CMK (cell line): ENCODE results near the gene KCNIP4.

Source experiments
- DNase-seq: peaks from one replicate; pipeline ENCODE4 v3.0.0-alpha.2; 2010; ENCODE audit warnings: low read depth

KCNIP4 gene

DNA sequence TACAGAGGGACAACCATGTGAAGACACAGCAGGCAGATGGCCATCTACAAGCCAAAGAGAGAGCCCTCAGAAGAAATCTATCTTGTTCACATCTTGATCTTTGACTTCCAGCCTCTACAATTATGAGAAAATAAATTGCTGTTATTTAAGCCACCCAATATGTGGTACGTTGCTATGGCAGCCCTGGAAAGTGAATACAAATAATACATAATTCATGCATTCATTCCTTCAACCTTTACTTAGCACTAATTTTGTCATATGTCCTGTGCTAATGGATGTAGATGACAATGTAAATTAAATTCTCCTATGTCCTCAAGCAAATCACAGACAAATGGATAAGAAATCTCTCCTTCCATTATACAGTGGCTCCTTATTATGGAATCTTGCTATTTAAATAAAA lies 886.7 kb downstream of the KCNIP4 start:
- DNase-seq, result no peak

DNA sequence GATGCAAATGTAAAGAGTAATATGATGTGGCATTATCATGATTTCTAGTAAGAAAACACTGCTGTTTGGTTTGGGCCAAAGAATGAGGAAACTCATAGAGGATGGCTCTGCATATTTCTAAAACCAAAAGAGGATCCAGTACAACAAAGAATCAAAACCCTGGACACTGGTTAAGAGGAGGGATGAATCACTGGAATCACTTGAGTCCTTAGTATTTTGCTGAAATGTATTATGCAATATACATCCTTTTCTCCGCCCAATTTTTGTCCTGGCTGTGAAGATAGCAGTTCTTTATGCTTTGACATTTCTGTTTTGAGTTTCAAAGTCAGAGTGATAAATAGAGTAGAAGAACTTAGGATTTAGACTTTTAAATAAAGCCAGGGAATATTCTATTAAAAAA lies 902.4 kb downstream of the KCNIP4 start:
- DNase-seq, result no peak

DNA sequence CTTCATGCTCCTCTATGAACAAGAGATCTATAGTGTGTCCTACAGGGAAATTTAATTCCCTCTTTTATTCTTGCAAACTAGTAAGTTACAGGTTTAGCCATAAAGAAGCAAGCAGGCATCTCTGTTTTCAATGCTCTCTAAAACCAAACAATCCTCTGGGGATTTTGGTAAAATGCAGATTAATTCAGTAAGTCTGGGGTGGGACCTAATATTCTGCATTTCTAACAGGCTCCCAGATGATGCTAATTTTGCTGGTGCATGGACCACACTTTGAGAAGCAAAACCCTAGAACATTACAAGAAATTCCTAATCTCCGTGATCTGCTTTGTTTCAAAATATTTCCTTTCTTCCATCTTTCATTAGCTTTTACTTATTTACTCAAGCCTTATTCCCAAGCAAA lies 903.5 kb downstream of the KCNIP4 start:
- no peak for DNase-seq

DNA sequence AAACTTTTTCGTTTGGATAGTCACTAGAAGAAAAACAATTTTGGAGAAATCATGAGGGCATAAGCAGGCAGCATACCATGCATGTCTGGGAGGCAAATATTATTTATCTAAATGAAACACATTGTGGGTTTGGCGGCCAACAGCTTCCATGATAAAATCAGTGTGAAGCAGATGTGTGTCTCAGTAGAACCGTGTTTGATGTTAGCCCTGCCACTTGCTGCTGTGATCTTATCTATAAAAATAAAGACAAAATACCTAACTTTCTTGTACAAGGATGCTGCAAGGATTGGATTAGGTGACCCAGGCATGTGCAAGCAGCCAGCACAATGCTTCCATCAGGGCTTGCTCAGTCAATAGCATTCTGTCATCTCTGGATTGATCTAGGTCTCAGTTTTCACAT lies 906.9 kb downstream of the KCNIP4 start:
- no peak for DNase-seq

GRCh38 chr4:21034728-21035127 lies 913.8 kb downstream of the KCNIP4 start:
- DNase-seq, result no peak

DNA sequence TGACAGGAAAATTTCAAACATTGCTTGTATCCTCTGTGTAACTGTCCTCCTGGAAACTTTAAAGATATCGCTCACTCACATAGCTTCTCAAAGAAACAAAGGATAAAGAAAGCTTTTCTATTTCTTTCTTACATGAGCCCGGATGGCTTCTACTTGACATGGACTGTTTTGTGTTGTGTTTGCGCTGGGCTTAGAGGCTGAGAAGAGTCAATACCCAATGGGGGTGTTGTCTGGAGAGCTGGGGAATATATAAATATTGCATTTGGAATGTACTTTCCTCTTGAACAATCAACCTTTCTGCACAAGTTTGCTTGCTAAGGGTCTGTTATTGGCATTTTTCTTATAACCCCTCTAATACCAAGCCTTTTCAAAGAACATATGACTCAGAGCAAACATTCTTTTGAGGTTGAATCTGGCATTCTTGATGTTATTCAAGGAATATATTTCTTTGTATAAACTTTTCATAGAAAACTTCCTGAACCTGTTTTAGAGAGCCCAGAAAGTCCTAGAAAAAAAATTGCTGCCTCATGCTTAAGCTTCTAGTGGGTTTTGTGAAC lies 916.4 kb downstream of the KCNIP4 start:
- DNase-seq, result no peak

DNA sequence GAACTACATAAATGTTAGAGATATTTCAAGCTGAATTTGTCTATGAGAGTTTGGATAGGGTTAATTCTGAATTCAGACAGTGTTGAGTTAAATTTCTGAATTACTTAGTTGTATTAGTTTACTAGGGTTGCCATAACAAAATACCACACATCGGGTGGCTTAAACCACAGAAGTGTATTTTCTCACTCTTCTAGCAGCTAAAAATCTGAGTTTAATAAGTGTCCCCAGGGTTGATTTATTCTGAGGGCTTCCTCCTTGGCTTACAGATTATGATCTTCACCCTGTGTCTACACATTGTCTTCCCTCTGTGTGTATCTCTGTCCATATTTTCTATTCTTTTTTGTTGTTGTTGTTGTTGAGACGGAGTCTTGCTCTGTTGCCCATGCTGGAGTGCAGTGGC lies 929.8 kb downstream of the KCNIP4 start:
- no peak for DNase-seq

GRCh38 chr4:21013501-21013900 lies 935.1 kb downstream of the KCNIP4 start:
- DNase-seq, result no peak

GRCh38 chr4:21012851-21013331 lies 935.7 kb downstream of the KCNIP4 start:
- no peak for DNase-seq

GRCh38 chr4:21011106-21011505 lies 937.5 kb downstream of the KCNIP4 start:
- DNase-seq, result no peak

GRCh38 chr4:21009956-21010355 lies 938.6 kb downstream of the KCNIP4 start:
- no peak for DNase-seq

GRCh38 chr4:21005647-21006046 lies 942.9 kb downstream of the KCNIP4 start:
- DNase-seq, result no peak

DNA sequence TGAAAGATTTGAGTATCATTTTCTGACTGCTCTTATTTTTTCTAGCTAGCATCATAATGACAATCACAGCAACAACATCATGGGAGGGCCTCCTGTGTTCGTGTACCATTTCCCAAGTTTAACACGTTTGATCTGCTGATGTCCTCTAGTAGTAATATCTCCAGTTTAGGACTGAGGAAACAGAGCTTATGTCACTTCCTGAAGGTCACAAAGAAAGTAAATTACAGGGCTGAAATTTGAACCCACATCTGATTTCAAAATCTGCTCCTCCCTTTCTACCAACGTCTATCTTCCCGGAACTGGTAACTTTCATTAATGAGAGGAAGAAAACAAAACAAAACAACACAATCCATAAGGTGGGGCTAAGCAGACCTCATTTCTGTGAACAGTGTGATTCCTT lies 945.6 kb downstream of the KCNIP4 start:
- no peak for DNase-seq

DNA sequence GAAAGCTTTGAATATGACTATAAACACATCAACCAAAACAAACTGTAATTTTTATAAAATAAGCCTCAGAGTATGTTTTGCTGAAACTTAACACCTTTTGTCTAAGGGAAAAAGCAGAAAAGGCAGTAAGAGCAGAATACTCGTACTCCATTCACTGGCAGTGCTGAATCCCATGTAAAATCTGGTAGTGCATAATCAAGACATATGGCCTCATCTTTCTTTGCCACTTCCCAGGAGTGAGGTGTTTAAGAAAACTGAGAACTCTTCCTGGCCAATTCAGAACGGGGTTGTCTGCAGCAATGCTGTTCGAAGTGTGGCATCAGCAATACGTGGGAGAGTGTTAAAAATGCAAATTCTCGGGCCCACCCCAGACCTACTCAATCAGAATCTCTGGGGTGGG lies 946.3 kb downstream of the KCNIP4 start:
- DNase-seq, result no peak

DNA sequence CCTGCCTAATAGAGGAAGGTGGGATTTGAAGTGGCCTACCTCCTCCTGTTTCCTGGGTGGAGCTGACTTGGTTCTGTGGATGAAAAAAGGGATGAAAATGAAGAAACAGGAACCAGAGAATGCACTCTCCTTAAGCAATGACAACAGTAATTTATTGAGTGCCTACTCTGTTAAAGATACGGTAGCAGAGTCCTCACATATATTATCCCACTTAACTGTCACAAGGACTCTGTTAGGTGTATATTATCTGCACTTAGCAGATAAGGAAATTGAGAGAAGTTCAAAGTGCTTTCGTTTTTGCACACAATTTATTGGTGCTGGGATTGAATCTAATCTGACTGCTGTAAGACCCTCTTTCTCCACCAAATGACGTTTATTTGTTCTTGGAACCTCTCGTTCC lies 947.1 kb downstream of the KCNIP4 start:
- no peak for DNase-seq

- no peak for DNase-seq
These were observed 950.7 kb downstream of the KCNIP4 start for GRCh38 chr4:20997886-20998285.

- no peak for DNase-seq
These were observed 953.0 kb downstream of the KCNIP4 start for GRCh38 chr4:20995610-20996009.

GRCh38 chr4:20995015-20995414 lies 953.6 kb downstream of the KCNIP4 start:
- no peak for DNase-seq

GRCh38 chr4:20992002-20992401 lies 956.6 kb downstream of the KCNIP4 start:
- DNase-seq, result no peak

DNA sequence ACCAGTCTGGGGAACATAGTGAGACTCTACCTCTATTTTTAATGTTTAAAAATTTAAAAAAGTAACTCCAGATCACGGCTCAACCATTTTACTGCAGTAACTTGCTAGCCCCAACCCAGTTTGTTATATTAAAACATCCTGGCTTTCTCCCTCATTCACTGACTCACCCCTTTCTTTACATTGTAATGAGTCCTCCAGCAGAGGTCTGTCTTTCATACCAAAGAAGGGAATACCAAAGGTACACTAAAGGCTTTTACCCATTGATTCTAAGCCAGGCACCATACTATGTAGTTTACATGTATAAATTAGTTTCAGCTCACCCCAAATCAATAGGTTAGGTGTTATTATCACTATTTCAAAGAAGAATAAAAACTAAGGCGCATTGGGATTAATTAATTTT lies 961.4 kb downstream of the KCNIP4 start:
- DNase-seq, result no peak

DNA sequence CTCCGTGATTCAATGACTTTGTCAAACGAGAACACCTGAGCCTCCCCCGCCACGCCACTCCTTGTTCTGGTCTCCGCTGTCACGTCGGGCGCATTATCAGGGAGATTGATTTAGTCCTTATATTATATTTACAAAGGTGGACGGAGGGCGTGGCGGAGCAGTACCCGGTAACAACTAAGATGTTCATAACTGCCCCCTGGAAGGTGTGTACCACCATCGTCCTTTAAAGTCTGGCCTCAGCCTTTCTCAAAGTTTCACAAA lies 964.1 kb downstream of the KCNIP4 start:
- DNase-seq, result no peak

- no peak for DNase-seq
These were observed 964.6 kb downstream of the KCNIP4 start for GRCh38 chr4:20983763-20984575.

GRCh38 chr4:20982544-20982943 lies 966.0 kb downstream of the KCNIP4 start:
- no peak for DNase-seq

- DNase-seq, result no peak
These were observed 988.3 kb downstream of the KCNIP4 start for GRCh38 chr4:20960291-20960690.
